Keratinocyte (primary cell): ENCODE measurements around the gene GRM4.

Experiments used
- CTCF ChIP-seq, 3 experiments: IDR thresholded peaks in 1 of 3; conservative IDR thresholded peaks in 1 of 3; optimal IDR thresholded peaks in 1 of 3; 2 replicates in 2 of 3; 3 replicates in 1 of 3; pipeline versions ENCODE3 to v1.5.1; 2011; ENCODE audit warnings: low read length in 3 of 3, mild to moderate bottlenecking in 3 of 3, moderate library complexity in 2 of 3, control low read depth in 1 of 3, inconsistent platforms in 1 of 3; ENCODE audit not compliant: insufficient read depth in 2 of 3; ENCODE audit errors: extremely low read depth in 1 of 3
- EZH2 ChIP-seq: IDR thresholded peaks from one replicate; pipeline ENCODE4 v1.6.1; 2012; ENCODE audit warnings: inconsistent platforms, mild to moderate bottlenecking, low read length, moderate library complexity

- TF ChIP-seq CTCF (optimal IDR thresholded peaks at IDR 0.05 in 1 of 3, IDR thresholded peaks at IDR 0.05 in 1 of 3, conservative IDR thresholded peaks at IDR 0.05 in 1 of 3; ENCODE audit: extremely low read depth in 1 of 3, insufficient read depth in 2 of 3, low read length in 3 of 3) (no peak), EZH2 (no peak)
These were observed 61.1 kb downstream of the GRM4 start for GRCh38 chr6:34084591-34085290.
